Activated CD8-positive, alpha-beta memory T cell treated with anti-CD3 and anti-CD28 coated beads, Interleukin-2, amount 50 U/mL, for 48 hours (primary cell): ENCODE measurements around the gene LPCAT4.
A peak's percentile ranks its signal among the peaks of the same experiment; 100 is the strongest.
"Not testable (repeated sequence)": the region's sequence is repeated elsewhere in the genome, so short reads cannot be mapped to it uniquely, and the experiment has no call there.

Experiments
- DNase-seq: peaks from one replicate; pipeline ENCODE4 v3.0.0-alpha.2; 2020

LPCAT4 gene, protein sequence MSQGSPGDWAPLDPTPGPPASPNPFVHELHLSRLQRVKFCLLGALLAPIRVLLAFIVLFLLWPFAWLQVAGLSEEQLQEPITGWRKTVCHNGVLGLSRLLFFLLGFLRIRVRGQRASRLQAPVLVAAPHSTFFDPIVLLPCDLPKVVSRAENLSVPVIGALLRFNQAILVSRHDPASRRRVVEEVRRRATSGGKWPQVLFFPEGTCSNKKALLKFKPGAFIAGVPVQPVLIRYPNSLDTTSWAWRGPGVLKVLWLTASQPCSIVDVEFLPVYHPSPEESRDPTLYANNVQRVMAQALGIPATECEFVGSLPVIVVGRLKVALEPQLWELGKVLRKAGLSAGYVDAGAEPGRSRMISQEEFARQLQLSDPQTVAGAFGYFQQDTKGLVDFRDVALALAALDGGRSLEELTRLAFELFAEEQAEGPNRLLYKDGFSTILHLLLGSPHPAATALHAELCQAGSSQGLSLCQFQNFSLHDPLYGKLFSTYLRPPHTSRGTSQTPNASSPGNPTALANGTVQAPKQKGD

DNA sequence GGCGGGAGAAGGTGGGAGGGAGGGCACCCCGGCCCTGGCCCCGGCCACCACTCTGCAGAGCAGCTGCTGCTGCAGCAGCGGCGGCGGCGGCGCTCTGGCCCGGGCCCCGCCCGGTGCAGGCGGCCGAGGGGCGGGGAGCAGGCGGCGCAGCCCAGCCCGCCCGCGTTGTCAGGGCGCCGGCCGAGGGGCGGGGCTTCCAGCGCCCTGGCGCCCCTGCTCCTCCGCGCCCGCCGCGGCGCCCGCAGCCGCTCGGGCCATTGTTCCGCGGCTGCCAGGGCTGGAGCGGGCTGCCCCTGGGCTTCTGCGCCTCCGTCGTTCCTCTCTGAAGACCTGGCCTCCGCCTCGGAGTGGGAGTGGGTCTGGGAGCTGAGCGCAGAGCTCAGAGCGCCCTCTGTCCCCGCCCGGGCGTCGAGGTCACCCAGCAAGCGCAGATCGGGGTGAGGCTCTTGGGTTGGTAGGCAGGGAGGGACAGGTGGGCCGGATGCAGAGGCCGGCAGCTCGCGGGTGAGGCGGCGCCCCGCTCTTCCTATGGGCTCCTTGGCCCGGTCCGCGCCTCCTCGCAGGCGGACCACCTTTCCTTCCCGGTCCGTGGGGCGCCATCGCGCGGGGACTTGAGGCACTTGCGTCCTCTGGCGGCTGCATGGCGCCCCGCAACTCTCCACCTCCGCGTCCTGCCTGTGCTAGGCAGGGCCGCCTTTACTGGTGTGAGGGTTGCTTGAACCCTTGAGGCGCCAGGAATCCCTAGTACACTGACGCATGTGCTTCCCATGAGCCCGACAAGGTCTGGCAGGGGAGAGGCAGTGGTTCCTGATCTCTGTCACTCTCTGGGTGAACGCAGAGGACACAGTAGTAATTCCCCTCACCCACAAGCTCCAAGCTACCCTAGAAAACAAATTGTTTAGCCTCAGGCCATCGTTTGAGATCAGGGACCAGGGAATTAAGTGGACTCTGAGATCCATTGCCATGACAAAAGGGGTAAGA is at the start of gene LPCAT4:
LPCAT4 (minus strand) TSS at position 96 of the 981 bp plus-strand sequence. CDS start 96 bp downstream, outside the sequence.
- DNase-seq: peak; percentile 92

DNA sequence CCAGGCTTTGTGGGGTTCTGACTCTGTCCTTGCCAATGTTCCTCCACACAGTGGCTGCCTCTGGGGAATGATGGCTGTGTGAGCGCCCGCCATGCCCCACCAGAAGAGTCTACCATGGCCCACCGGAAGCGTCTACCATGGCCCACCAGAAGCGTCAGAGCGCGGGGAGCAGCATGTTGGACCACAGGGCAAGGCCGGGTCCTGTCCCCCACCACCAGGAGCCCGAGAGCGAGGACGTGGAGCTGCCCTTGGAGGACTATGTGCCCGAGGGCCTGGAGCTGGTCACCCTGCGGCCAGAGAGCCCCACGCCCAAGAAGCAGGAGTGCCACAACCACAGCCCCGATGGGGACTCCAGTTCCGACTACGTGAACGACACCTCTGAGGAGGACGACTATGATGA is 42.5 kb upstream of the LPCAT4 start:
- DNase-seq: peak; percentile 30

DNA sequence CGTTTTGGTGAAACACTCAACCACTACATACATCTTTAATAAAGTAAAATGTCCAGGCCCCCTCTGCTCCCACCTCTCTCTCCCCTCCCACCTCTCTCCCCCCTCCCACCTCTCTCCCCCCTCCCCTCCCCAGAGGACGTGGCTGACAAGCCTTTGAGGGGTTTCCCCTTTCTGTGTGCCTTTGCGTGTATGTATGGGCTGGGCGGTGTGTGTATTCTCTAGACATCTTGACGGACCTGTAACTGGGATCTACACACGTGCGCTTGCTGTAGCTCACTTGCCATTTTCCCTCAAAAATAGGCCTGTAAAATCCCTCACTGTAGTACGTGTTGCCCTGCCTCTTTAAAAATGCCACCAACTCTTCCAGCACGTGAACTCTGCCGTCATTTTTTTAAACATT is 42.0 kb upstream of the LPCAT4 start:
- not testable (repeated sequence) for DNase-seq

DNA sequence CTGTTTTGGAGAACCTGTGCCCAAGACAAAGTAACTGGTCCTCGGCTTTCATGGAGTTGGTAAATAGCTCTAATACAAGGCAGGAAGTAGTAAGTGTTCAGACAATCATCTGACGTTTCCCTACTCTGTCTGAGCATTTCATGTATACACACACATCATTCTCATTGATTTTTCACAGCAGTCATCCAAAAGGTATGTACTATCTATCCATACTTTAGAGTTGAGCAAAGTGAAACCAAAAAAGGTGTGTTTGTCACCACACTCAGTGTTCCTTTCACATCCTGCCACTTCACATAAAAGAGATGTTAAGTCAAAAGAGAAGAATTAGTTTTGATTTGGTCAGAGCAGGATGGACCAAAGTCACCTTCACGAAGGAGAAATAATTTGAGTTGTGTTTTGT is 36.9 kb upstream of the LPCAT4 start:
- not testable (repeated sequence) for DNase-seq

DNA sequence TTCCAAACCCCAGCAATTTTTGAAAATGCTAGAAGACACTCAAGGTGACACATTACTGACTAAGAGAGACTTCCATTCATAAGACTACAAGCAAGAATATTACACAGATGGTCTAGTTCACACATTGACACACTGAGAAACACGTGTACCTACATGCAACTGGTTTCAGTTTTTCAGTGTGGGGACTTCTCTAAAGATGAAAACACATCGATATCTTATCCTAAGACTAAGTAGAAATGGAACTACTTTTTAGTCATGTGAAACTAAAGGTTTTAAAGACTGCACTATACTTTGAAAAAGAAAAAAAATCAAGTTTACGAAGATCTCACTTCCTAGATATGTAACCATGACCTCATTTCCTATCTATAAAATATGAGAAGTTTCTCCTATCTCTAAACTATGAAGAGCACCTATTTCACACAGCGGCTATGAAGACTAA is 36.2 kb upstream of the LPCAT4 start:
- not testable (repeated sequence) for DNase-seq

DNA sequence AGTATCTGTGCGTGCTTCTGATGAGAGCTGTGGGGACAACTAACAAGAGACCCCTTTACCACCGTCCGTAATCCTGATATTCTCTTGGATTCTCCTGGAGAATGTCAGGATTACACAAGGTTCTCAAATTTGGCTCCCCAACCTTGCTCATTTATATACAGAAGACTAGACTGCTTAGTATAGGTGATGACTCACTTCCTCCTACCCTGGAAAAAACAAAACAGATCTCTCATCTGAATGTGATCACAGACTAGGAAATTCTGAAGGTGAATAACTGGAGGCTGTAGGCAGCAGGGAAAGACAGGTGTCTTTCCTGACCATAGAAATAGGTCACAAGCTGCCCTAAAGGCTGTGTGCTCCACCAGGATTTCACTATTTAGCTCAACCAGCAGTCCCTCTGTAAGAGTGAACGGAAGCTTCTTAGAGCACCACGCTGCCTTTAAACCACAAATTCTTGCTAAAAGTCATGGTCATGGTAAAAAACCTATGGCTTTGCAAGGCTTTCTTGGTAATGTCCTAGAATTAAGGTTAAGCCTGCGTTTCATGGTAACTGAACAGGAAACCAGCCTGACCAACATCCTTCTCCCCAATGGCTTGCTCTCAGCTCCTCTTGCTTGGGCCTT is 30.8 kb upstream of the LPCAT4 start:
- DNase-seq: not testable (repeated sequence)

DNA sequence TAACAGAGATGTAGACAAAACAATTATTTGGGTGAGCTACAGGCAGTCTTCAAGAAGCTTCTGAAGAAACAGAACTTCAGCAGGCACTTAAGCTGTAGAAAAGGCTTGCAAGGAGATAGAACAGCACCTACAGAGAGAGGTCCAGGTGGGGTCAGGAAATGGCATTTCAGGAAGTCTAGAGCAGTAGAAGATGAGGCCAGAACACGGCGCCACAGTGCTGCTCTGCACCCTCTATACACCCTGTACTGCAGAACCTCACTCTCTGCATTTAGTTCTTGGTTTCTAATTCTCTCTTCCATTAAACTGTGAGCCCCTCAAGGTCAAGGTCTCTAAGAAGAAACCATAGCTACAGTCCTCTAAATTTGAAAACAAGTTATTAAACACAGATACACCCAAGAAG is 26.0 kb upstream of the LPCAT4 start:
- not testable (repeated sequence) for DNase-seq

DNA sequence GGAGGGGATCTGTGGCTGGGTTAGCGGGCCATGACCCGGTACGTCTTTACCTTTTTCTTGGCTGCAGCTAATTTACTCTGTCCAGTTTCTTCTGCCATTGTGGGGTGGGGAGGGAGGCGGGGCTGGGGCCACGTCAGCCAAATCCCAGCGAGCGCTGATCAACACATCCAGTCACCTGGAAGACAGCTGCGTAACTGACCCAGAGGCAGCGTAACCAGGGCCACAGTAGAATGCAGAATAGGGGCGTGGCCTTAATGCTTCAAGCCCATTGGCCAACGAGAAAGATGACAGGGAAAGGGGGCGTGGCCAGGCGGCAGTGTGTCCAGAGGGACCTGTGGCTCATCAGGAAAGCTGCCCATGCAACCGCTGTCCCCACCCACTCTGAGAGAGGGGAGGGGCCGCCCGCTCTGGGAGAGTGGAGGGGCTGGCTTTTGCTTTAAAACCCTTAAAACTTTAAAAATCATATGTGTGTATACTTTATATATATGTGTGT is 22.6 kb upstream of the LPCAT4 start:
- not testable (repeated sequence) for DNase-seq

DNA sequence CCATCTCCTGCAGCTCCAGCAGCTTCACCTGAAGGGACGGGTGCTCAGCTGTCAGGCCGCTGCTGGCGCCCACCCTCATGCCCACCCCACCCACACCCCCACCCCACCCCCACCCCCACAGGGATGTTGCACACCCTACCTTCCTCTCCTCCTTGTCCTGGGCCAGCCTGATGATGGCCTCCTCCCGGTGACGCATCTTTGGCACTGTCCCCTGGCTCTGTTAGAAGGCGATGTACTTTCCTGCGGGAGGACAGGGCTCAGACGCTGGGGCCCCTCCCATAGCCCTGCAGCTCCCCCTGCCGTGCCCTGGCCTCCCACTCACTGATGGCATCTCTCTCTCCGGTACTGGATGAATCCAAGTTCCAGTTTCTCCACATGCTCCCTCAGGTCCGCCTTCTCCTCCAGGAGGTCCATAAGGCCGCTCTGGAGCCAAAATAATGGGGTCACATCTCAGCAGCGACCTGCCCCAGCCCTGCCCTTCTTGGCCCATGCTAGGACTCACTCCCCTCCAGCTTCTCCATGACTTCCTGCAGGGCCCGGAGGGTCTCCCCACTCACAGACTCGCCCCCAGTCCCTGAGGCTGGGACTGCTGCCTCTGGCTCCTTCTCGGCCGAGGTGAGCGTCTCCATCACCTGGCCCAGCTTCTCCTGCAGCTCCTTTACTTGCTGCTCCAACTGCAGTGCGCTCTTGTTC is 15.0 kb upstream of the LPCAT4 start:
- DNase-seq: not testable (repeated sequence)

DNA sequence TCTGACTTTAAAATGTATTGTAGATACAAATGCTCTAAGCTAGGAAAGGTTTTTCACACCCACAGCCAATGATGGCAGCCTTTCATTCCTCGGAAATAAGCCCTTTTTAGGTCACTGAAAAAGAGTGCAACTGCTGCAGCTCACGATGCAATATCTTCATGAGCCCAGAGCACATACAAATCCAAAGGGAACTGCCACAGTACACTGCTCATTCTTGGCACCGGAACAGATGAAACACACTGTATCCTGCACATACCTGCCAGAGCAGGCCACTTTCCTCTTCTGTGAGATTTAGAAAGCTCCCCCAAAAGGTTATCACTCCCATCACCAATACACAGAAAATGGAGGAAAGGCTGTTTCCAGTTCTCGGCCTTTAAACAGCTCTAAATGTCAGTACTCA is 13.5 kb upstream of the LPCAT4 start:
- not testable (repeated sequence) for DNase-seq

DNA sequence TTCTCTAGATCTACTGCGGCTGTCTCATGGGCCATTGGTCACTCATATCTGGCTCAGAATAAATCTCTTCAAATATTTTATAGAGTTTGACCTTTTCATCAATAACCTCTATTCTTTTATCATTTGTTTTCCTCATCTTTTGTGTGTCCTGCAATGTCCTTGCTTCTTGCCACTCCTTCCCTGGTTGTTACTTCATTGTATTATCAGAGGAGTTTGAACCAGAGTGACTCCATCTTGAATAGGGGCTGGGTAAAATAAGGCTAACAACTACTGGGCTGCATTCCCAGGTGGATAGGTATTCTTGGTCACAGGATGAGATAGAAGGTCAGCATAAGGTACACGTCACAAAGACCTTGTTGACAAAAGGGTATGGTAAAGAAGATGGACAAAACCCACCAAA is 9.9 kb upstream of the LPCAT4 start:
- no peak for DNase-seq

DNA sequence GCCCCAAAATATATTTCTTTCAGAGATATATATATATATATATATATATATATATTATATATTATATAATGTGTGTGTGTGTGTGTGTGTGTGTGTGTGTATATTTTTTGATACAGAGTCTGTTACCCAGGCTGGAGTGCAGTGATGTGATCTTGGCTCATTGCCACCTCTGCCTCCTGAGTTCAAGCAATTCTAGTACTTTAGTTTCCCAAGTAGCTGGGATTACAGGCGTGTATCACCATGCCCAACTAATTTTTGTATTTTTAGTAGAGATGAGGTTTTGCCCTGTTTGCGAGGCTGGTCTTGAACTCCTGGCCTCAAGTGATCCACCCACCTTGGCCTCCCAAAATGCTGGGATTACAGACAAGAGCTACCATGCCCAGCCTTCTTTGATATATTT is 8.5 kb upstream of the LPCAT4 start:
- DNase-seq: not testable (repeated sequence)

DNA sequence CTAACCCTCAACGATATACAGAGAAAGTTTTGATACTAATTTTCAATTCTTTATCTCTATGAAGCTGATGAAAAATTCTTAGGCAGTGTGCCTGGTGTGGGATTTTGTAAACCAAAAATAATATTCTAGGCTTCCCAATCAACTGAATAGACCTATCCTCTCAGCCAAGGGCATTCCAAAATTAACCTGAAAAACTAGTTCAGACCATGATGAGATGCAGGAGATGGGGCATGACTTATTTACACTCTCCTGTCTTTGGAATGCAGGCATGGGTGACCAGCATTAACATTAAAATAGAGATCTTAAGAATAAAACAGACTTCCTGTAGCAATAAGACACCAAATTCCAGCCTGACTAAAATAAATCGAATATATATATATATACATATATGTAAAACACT is 7.8 kb upstream of the LPCAT4 start:
- DNase-seq: no peak

DNA sequence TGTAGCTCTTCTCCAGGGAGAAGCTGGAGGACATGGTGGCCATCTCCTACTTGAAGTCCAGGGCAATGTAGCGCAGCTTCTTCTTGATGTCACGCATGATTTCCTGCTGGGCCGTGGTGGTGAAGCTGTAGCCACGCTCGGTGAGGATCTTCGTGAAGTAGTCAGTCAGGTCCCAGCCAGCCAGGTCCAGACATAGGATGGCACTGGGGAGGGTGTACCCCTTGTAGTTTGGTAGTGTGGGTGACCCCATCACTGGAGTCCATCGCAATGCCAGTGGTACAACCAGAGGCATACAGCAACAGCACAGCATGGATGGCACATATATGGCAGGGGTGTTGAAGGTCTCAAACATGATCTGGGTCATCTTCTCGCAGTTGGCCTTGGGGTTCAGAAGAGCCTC is 7.0 kb upstream of the LPCAT4 start:
- DNase-seq: no peak

DNA sequence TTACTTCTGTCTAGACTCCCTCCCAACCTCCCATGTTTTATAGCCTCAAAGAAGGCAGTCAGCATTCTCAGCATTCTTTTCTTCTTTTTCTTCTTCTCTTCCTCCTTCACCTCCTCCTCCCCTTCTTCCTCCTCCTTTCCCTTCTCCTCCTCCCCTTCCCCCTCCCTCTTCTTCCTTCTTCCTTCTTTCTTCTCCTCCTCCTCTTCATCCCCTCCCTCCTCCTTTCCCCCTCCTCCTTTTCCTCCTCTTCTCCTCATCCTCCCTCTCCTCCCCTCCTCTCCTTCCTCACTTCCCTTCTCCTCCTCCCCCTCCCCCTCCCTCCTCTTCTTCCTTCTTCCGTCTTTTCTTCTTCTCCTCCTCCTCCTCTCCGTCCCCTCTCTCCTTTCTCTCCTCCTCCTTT is 3.6 kb upstream of the LPCAT4 start:
- no peak for DNase-seq

DNA sequence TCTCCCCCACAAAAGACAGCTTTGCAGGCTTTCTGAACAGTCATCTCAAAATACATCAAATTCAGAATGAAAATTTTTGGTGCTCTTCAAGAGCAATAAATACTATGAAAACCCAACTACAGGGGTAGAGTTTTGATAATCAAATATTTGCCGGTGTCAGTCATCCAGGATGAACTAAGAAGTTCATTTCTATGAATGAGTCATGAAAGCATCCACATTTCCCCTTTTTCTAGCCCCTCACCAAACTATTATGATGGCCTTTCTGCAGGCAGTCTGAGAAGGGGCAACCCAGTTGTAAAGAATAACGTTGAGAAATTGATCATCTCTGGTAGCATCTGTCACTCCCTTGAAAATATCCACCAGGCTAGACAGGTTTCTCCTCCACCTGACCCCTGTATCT is 3.1 kb upstream of the LPCAT4 start:
- no peak for DNase-seq

DNA sequence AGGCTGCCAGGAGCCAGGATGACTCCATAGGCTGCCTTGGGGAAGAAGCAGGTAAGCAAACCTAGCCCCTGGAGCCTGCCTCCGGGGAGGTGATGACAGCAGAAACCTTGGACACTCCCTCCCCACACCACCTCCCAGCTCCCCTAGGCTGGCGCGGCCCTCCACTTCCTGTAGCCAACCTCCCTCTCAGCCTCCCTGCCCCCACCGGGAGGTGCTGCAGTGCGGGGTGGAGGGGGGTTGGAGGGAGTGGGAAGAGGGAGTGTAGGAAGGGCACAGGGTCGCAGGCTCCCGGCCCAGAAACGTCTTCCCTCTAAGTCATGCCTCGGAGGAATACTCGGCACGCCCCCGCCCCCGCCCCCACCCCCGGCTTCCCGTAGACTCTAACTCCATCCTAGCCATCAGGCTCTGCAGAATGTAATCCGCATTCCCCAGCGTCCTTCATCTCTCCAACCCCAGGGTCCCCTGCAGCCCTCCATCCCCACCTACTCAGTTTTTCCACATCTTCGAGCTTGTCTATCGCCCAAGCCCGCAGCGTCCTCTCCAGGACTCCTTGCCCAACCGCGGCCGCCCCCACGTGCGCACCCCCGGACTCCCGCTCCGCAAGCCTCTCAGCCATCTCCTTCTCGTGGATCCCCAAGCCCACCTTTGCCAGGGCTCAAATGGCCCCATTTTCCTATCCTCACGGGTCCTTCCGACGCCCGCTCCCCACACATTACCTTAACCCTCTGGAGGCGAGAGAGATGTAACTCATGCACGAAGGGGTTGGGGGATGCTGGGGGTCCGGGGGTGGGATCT is 528 bp downstream of the LPCAT4 start:
- peak; percentile 79 for DNase-seq

DNA sequence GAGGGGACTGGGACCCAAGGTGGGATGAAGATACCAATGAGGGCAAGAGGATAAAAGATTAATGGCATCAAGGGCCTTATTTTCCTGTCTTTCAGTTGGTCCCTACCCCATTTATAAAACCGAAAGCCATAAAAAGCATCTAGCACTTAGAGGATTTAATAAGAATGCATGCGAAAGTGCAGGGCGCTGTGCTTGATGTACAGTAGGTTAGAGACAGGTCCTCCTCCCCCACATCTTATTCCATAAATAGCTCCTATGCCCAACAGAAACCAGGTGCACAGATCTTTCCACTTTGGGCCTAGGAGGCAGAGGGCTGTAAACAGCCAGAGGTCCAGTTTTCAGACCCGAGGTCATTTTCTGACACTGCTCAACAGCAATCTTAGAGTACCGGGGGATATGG is 1.2 kb downstream of the LPCAT4 start:
- DNase-seq: no peak

DNA sequence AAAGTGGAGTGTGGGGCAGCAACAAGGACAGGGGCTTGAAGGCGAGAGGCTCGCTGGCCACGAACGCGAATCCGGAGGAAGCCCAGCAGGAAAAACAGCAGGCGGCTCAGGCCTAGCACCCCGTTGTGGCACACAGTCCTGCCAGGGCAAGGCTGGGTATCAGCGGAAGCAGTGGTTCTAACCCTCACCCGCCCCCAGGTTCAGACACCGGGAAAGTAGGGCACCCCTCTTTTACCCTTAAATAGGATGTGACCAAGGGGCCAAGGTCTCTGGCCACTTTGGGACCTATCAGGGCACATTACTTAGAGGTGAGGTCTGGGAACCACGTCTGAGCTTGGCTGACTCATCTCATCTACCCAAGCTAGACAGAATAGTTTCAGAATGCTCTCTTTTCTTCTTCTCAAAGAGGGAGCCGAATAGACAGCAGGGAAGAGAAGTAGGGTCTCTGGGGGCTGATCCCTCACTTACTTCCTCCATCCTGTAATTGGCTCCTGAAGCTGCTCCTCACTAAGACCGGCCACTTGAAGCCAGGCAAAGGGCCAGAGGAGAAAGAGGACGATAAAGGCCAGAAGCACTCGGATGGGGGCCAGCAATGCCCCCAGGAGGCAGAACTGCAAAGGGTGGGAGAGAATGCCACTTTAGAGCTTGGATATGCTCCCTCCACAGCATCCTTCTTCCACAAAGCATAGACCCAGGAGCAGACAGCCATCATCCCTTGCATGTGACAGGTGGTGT is 1.7 kb downstream of the LPCAT4 start:
- no peak for DNase-seq

DNA sequence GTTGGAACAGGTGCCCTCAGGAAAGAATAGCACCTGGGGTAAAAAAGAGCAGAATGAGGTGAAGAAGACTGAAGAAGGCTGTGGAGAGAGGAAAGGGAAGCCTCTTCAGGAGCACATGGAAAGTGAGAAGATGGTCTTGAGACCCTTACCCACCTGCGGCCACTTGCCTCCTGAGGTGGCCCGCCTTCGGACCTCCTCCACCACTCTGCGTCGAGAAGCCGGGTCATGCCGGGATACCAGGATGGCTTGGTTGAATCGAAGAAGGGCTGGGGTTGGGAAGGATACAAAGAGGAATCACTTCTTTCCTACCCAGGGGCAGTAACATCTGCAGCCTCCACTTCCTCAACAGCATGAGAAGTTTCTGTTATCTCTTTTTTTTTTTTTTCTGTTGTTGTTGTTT is 3.0 kb downstream of the LPCAT4 start:
- no peak for DNase-seq
